ENCODE results near the gene NID1. TPM values are rescaled to one million over a fixed set of nuclear protein-coding genes. Genes with fewer than 3 reads are reported as not detected.
A peak's percentile ranks its signal among the peaks of the same experiment; 100 is the strongest.

NID1 gene
- total and polyA plus RNA-seq, 8 donors = 21.4 to 214 (median 89.6) TPM

- Histone ChIP-seq H3K4me1 (peaks cover 8 to 64% (median 28%) of the 10 kb centered on the region in 4 donors), H3K27me3 (peaks cover 0 to 18% (median 13%) of the 10 kb centered on the region in 3 donors), H3K36me3 (peaks cover 0 to 5% (median 0%) of the 10 kb centered on the region in 4 donors), H3K27ac (peak overlapping the region in 4 of 5 donors; percentile 30 to 99 (median 52)), H3K4me3 (peak overlapping the region in 3 of 4 donors; percentile 18 to 65 (median 25)), H3K9me3 (no peaks in the 10 kb centered on the region)
- 91 to 97% (median 96%) methylated on average over 4 of the region's 4 CpGs for WGBS, 5 donors
- intact Hi-C loops (cut with DNase I; ENCODE audit: low total_unique reads) = no loop called here
- TF ChIP-seq EP300 (IDR thresholded peaks at IDR 0.05) (no peak), POLR2A (IDR thresholded peaks at IDR 0.05) (no peak), CTCF (IDR thresholded peaks at IDR 0.05) (no peak), POLR2AphosphoS5 (IDR thresholded peaks at IDR 0.05) (no peak)
- DNase-seq = no peak
Observed at GRCh38 chr1:236060286-236060685, 4.6 kb downstream of the NID1 start.

GRCh38 chr1:236059011-236059410 is 5.9 kb downstream of the NID1 start:
- TF ChIP-seq POLR2AphosphoS5 (IDR thresholded peaks at IDR 0.05) (no peak), CTCF (IDR thresholded peaks at IDR 0.05) (no peak)
- Histone ChIP-seq H3K4me3 (peak overlapping the region; percentile 6 to 15 (median 10)), H3K27ac (peak overlapping the region in 4 of 5 donors; percentile 30 to 99 (median 61)), H3K36me3 (peaks cover 0 to 5% (median 0%) of the 10 kb centered on the region in 4 donors), H3K9me3 (no peaks in the 10 kb centered on the region), H3K4me1 (peaks cover 4 to 62% (median 16%) of the 10 kb centered on the region in 4 donors), H3K27me3 (peaks cover 0 to 6% (median under 1%) of the 10 kb centered on the region in 3 donors)
- WGBS, 5 donors = 68 to 74% (median 69%) methylated on average over 5 of the region's 5 CpGs
- intact Hi-C loops (cut with DNase I; ENCODE audit: low total_unique reads) = no loop called here
- DNase-seq = no peak

- intact Hi-C loops (cut with DNase I; ENCODE audit: low total_unique reads) = no loop called here
- peak overlapping the region; percentile 30 to 99 (median 61) for H3K27ac ChIP-seq
- H3K9me3 ChIP-seq = no peaks in the 10 kb centered on the region
- peaks cover 0 to 58% (median 13%) of the 10 kb centered on the region in 4 donors for H3K4me1 ChIP-seq
- TF ChIP-seq POLR2A (IDR thresholded peaks at IDR 0.05) = no peak
- no peak for TF ChIP-seq CTCF (IDR thresholded peaks at IDR 0.05)
- no peak for TF ChIP-seq POLR2AphosphoS5 (IDR thresholded peaks at IDR 0.05)
- no peak for TF ChIP-seq EP300 (IDR thresholded peaks at IDR 0.05)
- peaks cover 0 to 5% (median 0%) of the 10 kb centered on the region in 4 donors for H3K36me3 ChIP-seq
- WGBS, 5 donors = 35 to 55% (median 47%) methylated on average over 5 of the region's 5 CpGs
- H3K4me3 ChIP-seq = peak overlapping the region; percentile 6 to 15 (median 10)
- no peaks in the 10 kb centered on the region for H3K27me3 ChIP-seq
- peak in 1 of 2 donors; percentile 47 for DNase-seq
Observed at GRCh38 chr1:236058141-236058934, 6.6 kb downstream of the NID1 start.

GRCh38 chr1:236057546-236057945 is 7.3 kb downstream of the NID1 start:
- peak overlapping the region; percentile 30 to 99 (median 58) for H3K27ac ChIP-seq
- TF ChIP-seq EP300 (IDR thresholded peaks at IDR 0.05) = no peak
- TF ChIP-seq POLR2A (IDR thresholded peaks at IDR 0.05) = no peak
- TF ChIP-seq POLR2AphosphoS5 (IDR thresholded peaks at IDR 0.05) = no peak
- TF ChIP-seq CTCF (IDR thresholded peaks at IDR 0.05) = no peak

More at GRCh38 chr1:236057546-236057945, 7.3 kb downstream of the NID1 start:
- no peaks in the 10 kb centered on the region for H3K9me3 ChIP-seq
- WGBS, 5 donors = 83 to 97% (median 90%) methylated on average over 5 of the region's 5 CpGs
- H3K27me3 ChIP-seq = no peaks in the 10 kb centered on the region
- intact Hi-C loops (cut with DNase I; ENCODE audit: low total_unique reads) = no loop called here
- no peak for DNase-seq
- H3K4me3 ChIP-seq = peak overlapping the region in 2 of 4 donors; percentile 11 to 15
- peaks cover 0 to 59% (median 15%) of the 10 kb centered on the region in 4 donors for H3K4me1 ChIP-seq
- peaks cover 0 to 5% (median 0%) of the 10 kb centered on the region in 4 donors for H3K36me3 ChIP-seq
